ENCODE data around the gene PITHD1.

Gene PITHD1

DNA sequence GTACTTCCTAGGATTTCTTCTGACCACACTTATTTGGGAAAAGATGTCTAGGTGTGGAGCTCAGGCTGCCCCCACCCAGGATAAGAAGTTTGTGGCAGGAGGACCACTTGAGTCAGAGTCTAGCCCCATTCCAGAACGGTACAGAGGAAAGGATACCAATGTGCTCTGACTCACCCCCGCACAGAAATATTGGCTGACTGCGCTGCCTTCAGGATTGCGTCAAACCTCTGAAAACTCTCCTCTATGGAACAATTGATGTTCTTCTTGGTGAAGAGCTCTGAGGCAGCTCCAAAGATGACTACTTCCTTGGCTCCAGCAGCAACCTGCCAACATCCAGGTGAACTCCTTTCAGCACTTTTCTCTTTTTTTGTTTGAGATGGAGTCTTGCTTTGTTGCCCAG, 35.8 kb downstream of the PITHD1 start:
- no peak overlapping the region for H3K4me3 ChIP-seq (replicated peaks in 1 of 2; ENCODE audit: low read depth in 2 of 2, low read length in 2 of 2)
- TF ChIP-seq, protein P1, sequence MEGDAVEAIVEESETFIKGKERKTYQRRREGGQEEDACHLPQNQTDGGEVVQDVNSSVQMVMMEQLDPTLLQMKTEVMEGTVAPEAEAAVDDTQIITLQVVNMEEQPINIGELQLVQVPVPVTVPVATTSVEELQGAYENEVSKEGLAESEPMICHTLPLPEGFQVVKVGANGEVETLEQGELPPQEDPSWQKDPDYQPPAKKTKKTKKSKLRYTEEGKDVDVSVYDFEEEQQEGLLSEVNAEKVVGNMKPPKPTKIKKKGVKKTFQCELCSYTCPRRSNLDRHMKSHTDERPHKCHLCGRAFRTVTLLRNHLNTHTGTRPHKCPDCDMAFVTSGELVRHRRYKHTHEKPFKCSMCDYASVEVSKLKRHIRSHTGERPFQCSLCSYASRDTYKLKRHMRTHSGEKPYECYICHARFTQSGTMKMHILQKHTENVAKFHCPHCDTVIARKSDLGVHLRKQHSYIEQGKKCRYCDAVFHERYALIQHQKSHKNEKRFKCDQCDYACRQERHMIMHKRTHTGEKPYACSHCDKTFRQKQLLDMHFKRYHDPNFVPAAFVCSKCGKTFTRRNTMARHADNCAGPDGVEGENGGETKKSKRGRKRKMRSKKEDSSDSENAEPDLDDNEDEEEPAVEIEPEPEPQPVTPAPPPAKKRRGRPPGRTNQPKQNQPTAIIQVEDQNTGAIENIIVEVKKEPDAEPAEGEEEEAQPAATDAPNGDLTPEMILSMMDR (IDR thresholded peaks at IDR 0.05; ENCODE audit: low read depth, low read length), result no peak
- DNase-seq (ENCODE audit: low read depth in 2 of 2), result peak in 1 of 2 donors; percentile 50

GRCh38 chr1:23816361-23816760, 38.1 kb downstream of the PITHD1 start:
- TF ChIP-seq, protein P1 (IDR thresholded peaks at IDR 0.05; ENCODE audit: low read depth, low read length), result no peak

GRCh38 chr1:23816906-23817305, 38.7 kb downstream of the PITHD1 start:
- H3K4me3 ChIP-seq (replicated peaks in 1 of 2; ENCODE audit: low read depth in 2 of 2, low read length in 2 of 2), result no peak overlapping the region
- DNase-seq (ENCODE audit: low read depth in 2 of 2), result no peak
- TF ChIP-seq, protein P1 (IDR thresholded peaks at IDR 0.05; ENCODE audit: low read depth, low read length), result no peak

More at GRCh38 chr1:23816361-23816760, 38.1 kb downstream of the PITHD1 start:
- H3K4me3 ChIP-seq (replicated peaks in 1 of 2; ENCODE audit: low read depth in 2 of 2, low read length in 2 of 2), result no peak overlapping the region
- no peak for DNase-seq (ENCODE audit: low read depth in 2 of 2)

DNA sequence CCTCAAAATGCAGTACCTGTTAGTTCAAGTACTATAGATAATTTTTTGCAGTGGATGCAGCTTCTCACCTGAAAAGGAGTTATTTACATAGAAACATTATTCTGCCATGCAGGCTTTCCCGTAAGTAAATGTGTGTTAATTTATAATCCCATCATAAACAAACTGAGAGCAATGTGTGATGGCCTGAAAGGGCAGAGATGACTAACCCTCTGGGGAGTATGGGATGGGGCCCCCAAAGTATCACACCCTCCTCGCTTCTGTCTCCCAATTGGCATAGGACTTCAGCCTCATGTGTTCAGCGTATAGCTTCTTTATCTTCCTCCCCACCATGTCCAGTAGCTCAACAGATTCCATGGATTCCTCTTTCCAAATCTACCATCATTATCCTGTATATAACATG, 39.4 kb downstream of the PITHD1 start:
- TF ChIP-seq, protein P1 (IDR thresholded peaks at IDR 0.05; ENCODE audit: low read depth, low read length), result no peak
- no peak overlapping the region for H3K4me3 ChIP-seq (replicated peaks in 1 of 2; ENCODE audit: low read depth in 2 of 2, low read length in 2 of 2)
- DNase-seq (ENCODE audit: low read depth in 2 of 2), result no peak

- DNase-seq (ENCODE audit: low read depth in 2 of 2), result no peak
- TF ChIP-seq, protein P1 (IDR thresholded peaks at IDR 0.05; ENCODE audit: low read depth, low read length), result no peak
- H3K4me3 ChIP-seq (replicated peaks in 1 of 2; ENCODE audit: low read depth in 2 of 2, low read length in 2 of 2), result no peak overlapping the region
Measured at GRCh38 chr1:23823767-23824166, 45.5 kb downstream of the PITHD1 start.

GRCh38 chr1:23824711-23825075, 46.5 kb downstream of the PITHD1 start:
- H3K4me3 ChIP-seq (replicated peaks in 1 of 2; ENCODE audit: low read depth in 2 of 2, low read length in 2 of 2), result peak overlapping the region; percentile 79 to 98
- DNase-seq (ENCODE audit: low read depth in 2 of 2), result no peak
- TF ChIP-seq, protein P1 (IDR thresholded peaks at IDR 0.05; ENCODE audit: low read depth, low read length), result no peak

DNA sequence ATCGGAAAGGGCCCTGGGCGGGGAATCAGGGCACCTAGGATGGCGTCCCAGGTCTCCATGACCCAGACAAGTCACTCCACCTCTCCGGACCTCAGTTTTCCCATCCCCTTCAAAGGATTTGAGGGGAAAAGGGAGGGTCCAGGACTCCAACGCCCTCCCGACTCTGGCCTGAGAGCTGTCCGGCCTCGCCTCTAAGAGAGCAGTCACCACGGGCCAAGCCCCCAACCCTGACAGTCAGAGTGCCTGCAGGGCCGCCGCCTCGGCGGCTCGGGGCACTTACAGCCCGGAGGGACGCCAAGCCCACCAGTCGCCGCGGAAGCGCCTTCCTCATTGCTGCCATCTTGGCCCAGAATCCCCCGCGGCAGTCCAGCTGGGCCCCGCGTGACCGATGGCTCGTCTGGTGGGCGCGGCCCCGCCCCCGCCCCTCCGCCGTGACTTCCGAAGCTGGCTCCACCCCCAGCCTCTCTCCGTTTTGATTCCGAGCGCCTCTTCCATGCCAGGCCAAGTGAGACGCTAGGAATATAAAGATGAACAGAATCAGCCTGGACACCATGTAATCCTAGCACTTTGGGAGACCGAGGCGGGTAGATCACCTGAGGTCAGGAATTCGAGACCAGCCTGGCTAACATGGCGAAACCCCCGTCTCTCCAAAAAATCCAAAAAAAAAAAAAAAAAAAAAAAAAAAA, 47.0 kb downstream of the PITHD1 start, which contains the start of gene HMGCL:
Gene HMGCL (minus strand): TSS at position 354 of the 686 bp plus-strand sequence. CDS start 14 bp downstream, at position 340.
- peak; percentile 89 to 93 for DNase-seq (ENCODE audit: low read depth in 2 of 2)
- peak within 1 kb of the TSS; percentile 79 to 98 for H3K4me3 ChIP-seq (replicated peaks in 1 of 2; ENCODE audit: low read depth in 2 of 2, low read length in 2 of 2)
- TF ChIP-seq, protein P1 (IDR thresholded peaks at IDR 0.05; ENCODE audit: low read depth, low read length), result no peak
